Measurements from ENCODE around the gene NUP153.

DNA sequence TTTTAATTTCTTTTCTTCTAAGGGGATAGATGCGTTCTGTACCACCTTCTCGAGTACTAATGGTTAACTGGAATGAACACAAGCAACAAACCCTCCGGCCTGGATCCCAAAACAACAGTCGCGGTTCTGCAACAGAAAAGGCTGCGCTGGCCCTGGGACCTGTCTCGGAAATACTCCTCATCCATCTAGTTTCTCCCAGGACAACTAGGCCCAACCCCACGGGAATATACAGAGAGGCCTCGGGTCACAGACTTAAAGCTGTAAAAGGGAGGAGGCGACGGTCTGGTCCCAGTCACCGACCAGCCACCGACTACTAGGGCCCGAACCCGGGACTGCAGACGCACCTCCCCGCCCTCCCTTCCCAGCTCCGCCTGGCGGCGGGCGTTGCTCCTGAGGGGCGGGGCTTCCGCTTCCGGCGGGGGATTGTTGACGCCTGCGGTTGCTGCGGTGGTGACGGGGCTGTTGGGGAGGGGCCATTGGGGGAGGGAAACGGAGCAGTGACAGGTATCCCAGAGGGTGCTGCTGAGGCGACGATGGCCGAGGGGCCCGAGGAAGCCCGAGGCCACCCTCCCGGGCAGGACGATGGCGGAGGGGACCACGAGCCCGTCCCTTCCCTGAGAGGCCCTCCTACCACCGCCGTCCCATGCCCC, 106.7 kb downstream of the NUP153 start, which contains the start of gene FAM8A1:
- TF ChIP-seq, protein P1, sequence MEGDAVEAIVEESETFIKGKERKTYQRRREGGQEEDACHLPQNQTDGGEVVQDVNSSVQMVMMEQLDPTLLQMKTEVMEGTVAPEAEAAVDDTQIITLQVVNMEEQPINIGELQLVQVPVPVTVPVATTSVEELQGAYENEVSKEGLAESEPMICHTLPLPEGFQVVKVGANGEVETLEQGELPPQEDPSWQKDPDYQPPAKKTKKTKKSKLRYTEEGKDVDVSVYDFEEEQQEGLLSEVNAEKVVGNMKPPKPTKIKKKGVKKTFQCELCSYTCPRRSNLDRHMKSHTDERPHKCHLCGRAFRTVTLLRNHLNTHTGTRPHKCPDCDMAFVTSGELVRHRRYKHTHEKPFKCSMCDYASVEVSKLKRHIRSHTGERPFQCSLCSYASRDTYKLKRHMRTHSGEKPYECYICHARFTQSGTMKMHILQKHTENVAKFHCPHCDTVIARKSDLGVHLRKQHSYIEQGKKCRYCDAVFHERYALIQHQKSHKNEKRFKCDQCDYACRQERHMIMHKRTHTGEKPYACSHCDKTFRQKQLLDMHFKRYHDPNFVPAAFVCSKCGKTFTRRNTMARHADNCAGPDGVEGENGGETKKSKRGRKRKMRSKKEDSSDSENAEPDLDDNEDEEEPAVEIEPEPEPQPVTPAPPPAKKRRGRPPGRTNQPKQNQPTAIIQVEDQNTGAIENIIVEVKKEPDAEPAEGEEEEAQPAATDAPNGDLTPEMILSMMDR (IDR thresholded peaks at IDR 0.05): peak; percentile 12 to 74 (median 64)
- TF ChIP-seq POLR2A (IDR thresholded peaks at IDR 0.05): peak; percentile 64 to 82

All from thyroid gland (tissue), 4 donors.